Body of pancreas (tissue), 4 donors: ENCODE data around the gene OVOL1. TPM values are rescaled to one million over a fixed set of nuclear protein-coding genes. Genes with fewer than 3 reads are reported as not detected.
"Not testable (repeated sequence)": the region's sequence is repeated elsewhere in the genome, so short reads cannot be mapped to it uniquely, and the experiment has no call there.

ENCODE experiments used
- ATAC-seq: fragments of 150-250 bp; one replicate; pipeline ENCODE4 v1.9.1; 2016
- DNase-seq, 4 donors: peaks; one replicate each; pipeline ENCODE4 v3.0.0-alpha.2; 2019
- H3K27ac ChIP-seq, 4 donors: fragments of 200-600 bp; sonication (generic); 1 replicate in 3 of 4; 2 replicates in 1 of 4; pipeline versions ENCODE4 v1.5.1 to v1.6.1; 2016 to 2019; ENCODE audit warnings: mild to moderate bottlenecking in 1 of 4, mixed read lengths in 1 of 4, moderate library complexity in 1 of 4
- H3K27me3 ChIP-seq, 2 donors: fragments of 200-600 bp; sonication (generic); one replicate each; pipeline ENCODE4 v1.6.0; 2016; ENCODE audit warnings: mild to moderate bottlenecking in 1 of 2
- H3K36me3 ChIP-seq, 2 donors: fragments of 200-600 bp; sonication (generic); replicated peaks in 1 of 2; 2 replicates each; pipeline ENCODE4 v1.5.1; 2016; ENCODE audit warnings: low read depth in 2 of 2; ENCODE audit not compliant: insufficient read depth in 1 of 2
- H3K4me1 ChIP-seq: fragments of 200-600 bp; sonication (generic); one replicate; pipeline ENCODE4 v1.6.0; 2016
- H3K4me3 ChIP-seq, 2 donors: fragments of 200-600 bp; sonication (generic); 1 replicate in 1 of 2; 2 replicates in 1 of 2; pipeline ENCODE4 v1.5.1; 2016 to 2019
- H3K9me3 ChIP-seq, 3 donors: fragments of 200-600 bp; sonication (generic); 1 replicate in 2 of 3; 2 replicates in 1 of 3; pipeline ENCODE4 v1.5.1; 2016
- POLR2A ChIP-seq, 3 donors: fragments of 450-650 bp; IDR thresholded peaks; one replicate each; pipeline ENCODE4 v1.6.1; 2016; ENCODE audit warnings: antibody characterized with exemption in 3 of 3, mild to moderate bottlenecking in 2 of 3
- WGBS, 2 donors: methylation state at CpG; one replicate each; pipeline ENCODE4 v1.1.5; 2017; 5-methylcytosine and 5-hydroxymethylcytosine counted together
- intact Hi-C: fragments of 100-400 bp; cut with DNase I; formaldehyde crosslinking; loops from one replicate; pipeline ENCODE4 v1.15.1; 2023
- total RNA-seq, 2 donors: library from RNA; depleted of rRNA; stranded (reverse); fragments of >200 nt; gene quantifications; one replicate each; pipeline ENCODE4 v1.1.0, GENCODE V29; 2016
- TF ChIP-seq, protein P1 (sequence below), 7 experiments: fragments of 450-650 bp in 4 of 7; fragments of 200-600 bp in 3 of 7; sonication (generic) in 3 of 7; IDR thresholded peaks; one replicate each; pipeline ENCODE4 v1.5.1; 2016 to 2019; ENCODE audit warnings: antibody characterized with exemption in 7 of 7

Gene OVOL1
- total RNA-seq, 2 donors from 2014 or later: 0.78 to 1.3 TPM

DNA sequence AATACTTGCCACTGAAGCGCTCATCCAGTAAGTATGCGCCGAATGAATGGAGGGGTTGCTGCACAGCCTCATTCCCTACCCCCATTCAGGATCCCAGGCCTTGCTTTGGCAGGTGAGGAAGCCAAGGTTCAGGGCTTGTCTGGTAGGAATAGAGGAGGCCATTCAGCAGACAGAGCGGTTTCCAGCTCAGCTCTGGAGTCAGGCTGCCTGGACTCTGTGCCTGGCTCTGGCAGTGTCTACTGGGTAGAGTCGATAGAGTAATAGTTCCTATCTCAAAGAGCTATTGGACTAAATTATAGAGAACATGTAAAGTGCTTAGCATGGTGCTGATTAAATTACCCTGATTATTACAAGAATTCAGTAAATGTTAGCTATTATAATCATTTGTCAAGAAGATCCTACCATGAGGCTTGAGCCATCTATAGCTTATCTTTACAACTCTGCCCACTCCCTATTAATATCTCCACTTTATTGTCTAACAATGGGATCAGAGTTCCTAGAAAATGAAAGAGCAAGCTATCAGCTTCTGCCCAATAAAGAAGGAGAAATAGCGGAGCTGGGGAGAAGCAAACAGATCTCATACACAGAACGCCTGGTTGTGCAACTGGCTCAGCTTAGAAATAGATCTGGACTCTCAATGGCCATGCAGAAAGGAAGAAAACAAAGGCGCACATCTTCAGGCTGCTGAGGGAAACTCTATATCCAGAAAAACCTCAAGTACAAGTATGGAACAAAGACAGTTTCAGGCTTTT, 40.3 kb downstream of the OVOL1 start:
- intact Hi-C loops: no loop called here
- H3K27me3 ChIP-seq: no peaks in the 10 kb centered on the region
- WGBS, 2 donors: 79 to 80% methylated on average over 4 to 8 of the region's 8 CpGs
- no peaks in the 10 kb centered on the region for H3K9me3 ChIP-seq
- peaks cover 14% of the 10 kb centered on the region for H3K4me1 ChIP-seq
- H3K27ac ChIP-seq: no peak overlapping the region
- DNase-seq: no peak
- TF ChIP-seq POLR2A (IDR thresholded peaks at IDR 0.05): no peak
- TF ChIP-seq, protein P1, sequence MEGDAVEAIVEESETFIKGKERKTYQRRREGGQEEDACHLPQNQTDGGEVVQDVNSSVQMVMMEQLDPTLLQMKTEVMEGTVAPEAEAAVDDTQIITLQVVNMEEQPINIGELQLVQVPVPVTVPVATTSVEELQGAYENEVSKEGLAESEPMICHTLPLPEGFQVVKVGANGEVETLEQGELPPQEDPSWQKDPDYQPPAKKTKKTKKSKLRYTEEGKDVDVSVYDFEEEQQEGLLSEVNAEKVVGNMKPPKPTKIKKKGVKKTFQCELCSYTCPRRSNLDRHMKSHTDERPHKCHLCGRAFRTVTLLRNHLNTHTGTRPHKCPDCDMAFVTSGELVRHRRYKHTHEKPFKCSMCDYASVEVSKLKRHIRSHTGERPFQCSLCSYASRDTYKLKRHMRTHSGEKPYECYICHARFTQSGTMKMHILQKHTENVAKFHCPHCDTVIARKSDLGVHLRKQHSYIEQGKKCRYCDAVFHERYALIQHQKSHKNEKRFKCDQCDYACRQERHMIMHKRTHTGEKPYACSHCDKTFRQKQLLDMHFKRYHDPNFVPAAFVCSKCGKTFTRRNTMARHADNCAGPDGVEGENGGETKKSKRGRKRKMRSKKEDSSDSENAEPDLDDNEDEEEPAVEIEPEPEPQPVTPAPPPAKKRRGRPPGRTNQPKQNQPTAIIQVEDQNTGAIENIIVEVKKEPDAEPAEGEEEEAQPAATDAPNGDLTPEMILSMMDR (IDR thresholded peaks at IDR 0.05): no peak
- H3K36me3 ChIP-seq: no peaks in the 10 kb centered on the region
- ATAC-seq: no peak
- no peak overlapping the region for H3K4me3 ChIP-seq

- TF ChIP-seq, protein P1 (IDR thresholded peaks at IDR 0.05): no peak
- no peak for TF ChIP-seq POLR2A (IDR thresholded peaks at IDR 0.05)
- DNase-seq: no peak
- 64 to 69% methylated on average over 4 of the region's 4 CpGs for WGBS, 2 donors
- intact Hi-C loops: no loop called here
- no peak overlapping the region for H3K4me3 ChIP-seq
- H3K27me3 ChIP-seq: no peaks in the 10 kb centered on the region
- H3K4me1 ChIP-seq: peaks cover 17% of the 10 kb centered on the region
- no peak overlapping the region for H3K27ac ChIP-seq
- no peak for ATAC-seq
- H3K9me3 ChIP-seq: no peaks in the 10 kb centered on the region
- no peaks in the 10 kb centered on the region for H3K36me3 ChIP-seq
Measured at GRCh38 chr11:65829459-65829858, 42.6 kb downstream of the OVOL1 start.

GRCh38 chr11:65832231-65832630, 45.4 kb downstream of the OVOL1 start:
- H3K4me1 ChIP-seq: peaks cover 18% of the 10 kb centered on the region
- H3K36me3 ChIP-seq, H3K27ac ChIP-seq, ATAC-seq, H3K27me3 ChIP-seq, DNase-seq, intact Hi-C loops, H3K9me3 ChIP-seq, H3K4me3 ChIP-seq: not testable (repeated sequence)

DNA sequence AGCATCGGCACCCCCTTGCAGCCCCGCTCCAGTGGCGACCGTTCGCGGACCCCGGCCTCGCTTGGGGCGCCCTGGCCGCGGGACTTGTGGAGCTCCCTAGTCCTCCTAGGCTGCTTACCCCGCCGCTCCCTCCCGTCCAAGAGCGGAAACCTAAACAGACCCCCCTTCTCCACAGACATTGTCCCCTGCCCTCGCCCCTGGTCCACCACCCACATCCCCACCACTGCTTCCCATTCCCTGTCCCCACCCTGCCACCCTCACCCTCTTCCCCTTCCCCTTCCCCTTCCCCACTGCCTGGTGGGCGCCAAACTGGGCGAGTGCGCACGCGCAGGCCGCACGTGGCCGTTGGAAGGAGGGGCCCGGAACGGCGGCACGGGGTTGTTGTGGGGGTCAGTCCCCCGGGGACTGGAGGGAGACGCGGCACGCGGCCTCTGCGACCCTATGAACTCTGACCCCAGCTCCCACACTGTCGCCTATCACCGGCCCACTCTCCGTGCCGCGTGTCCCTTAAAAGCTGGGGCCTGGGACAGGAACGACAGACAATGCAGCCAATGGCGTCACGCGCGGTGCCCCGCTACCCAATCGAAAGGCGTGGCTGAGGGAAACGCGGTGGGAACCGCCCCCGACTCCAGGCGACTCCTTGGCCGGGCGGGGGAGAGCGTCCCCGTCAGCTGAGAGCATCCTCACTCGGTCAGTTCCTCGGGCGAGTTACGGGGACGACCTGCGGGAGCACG, 46.6 kb downstream of the OVOL1 start, which contains the start of gene SNX32:
TSS of gene SNX32 (plus strand) at position 667 of the 734 bp plus-strand sequence. CDS start 103 bp downstream, outside the sequence.
- peak within 1 kb of the TSS; percentile 12 to 32 for H3K4me3 ChIP-seq

DNA sequence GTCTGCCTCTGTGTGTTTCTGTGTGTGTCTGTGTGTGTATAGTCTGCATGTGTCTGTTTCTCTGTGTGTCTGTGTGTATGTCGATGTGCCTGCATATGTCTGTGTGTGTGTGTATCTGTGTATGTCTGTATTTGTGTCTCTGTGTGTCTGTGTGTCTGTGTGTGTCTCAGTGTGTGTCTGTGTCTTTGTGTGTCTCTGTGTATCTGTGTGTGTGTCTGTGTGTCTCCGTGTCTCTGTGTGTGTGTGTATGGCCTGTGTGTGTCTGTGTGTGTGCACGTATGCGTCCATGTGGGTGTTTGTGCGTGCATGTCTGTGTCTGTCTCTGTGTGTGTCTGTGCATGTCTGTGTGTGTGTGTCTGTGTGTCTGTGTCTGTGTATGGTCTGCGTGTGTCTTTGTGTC, 47.3 kb downstream of the OVOL1 start:
- no peak for DNase-seq
- intact Hi-C loops: no loop called here
- TF ChIP-seq POLR2A (IDR thresholded peaks at IDR 0.05): no peak
- TF ChIP-seq, protein P1 (IDR thresholded peaks at IDR 0.05): peak in 1 of 7 experiments; percentile 12
- H3K4me1 ChIP-seq: peaks cover 18% of the 10 kb centered on the region
- WGBS, 2 donors: 40 to 64% methylated on average over 6 of the region's 6 CpGs
- no peaks in the 10 kb centered on the region for H3K9me3 ChIP-seq
- peak; percentile 3 for ATAC-seq
- H3K4me3 ChIP-seq: no peak overlapping the region
- no peaks in the 10 kb centered on the region for H3K27me3 ChIP-seq
- H3K36me3 ChIP-seq: no peaks in the 10 kb centered on the region
- H3K27ac ChIP-seq: no peak overlapping the region

More for the DNA sequence above, 46.6 kb downstream of the OVOL1 start, which contains the start of gene SNX32:
- no peak for TF ChIP-seq POLR2A (IDR thresholded peaks at IDR 0.05)
- TF ChIP-seq, protein P1 (IDR thresholded peaks at IDR 0.05): no peak
- ATAC-seq (peak; percentile 100), DNase-seq (peak; percentile 94 to 95 (median 95))
- H3K27me3 ChIP-seq: no peaks in the 10 kb centered on the region
- no peak within 1 kb of the TSS for H3K27ac ChIP-seq
- 3 to 5% methylated on average over 46 to 63 of the region's 63 CpGs for WGBS, 2 donors
- intact Hi-C loops: no loop called here
- H3K9me3 ChIP-seq: no peaks in the 10 kb centered on the region
- peaks cover 18% of the 10 kb centered on the region for H3K4me1 ChIP-seq
- no peaks in the 10 kb centered on the region for H3K36me3 ChIP-seq
